Stimulated activated CD8-positive, alpha-beta memory T cell treated with anti-CD3 and anti-CD28 coated beads, Interleukin-15, amount 100 ng/mL, for 48 hours (primary cell): ENCODE results near the gene SYCP3.

Source experiments
- DNase-seq, 2 donors: peaks; one replicate each; pipeline ENCODE4 v3.0.0-alpha.2; 2020; ENCODE audit warnings: low read depth in 2 of 2

Gene SYCP3

GRCh38 chr12:101738920-101739665 lies at the start of gene SYCP3:
Gene SYCP3, minus strand, starts transcription at chr12:101739462. Its CDS starts 1,527 bp downstream, at chr12:101737935.
- no peak for DNase-seq

DNA sequence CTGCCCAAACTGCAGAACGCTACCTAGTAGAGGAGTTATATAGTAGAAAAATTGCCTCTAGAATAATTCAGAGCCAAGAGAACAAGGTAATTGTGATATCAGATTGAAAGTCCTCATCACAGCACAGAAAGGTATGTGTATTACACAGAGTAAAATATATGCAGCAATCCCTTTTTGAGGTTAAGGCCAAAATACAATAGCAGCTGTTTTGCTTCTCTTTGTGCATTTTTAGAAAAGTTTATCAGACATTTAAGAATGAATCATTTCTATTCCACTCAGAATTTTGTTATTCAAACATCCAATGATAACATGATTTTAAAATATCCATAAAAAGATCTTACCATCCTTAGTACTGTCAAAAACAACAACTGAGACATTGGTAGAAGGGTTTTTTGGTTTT lies 46.4 kb upstream of the SYCP3 start:
- DNase-seq, result no peak

GRCh38 chr12:101784376-101784775 lies 45.1 kb upstream of the SYCP3 start:
- DNase-seq, result no peak

GRCh38 chr12:101783838-101784237 lies 44.6 kb upstream of the SYCP3 start:
- no peak for DNase-seq

GRCh38 chr12:101783150-101783549 lies 43.9 kb upstream of the SYCP3 start:
- DNase-seq, result no peak

DNA sequence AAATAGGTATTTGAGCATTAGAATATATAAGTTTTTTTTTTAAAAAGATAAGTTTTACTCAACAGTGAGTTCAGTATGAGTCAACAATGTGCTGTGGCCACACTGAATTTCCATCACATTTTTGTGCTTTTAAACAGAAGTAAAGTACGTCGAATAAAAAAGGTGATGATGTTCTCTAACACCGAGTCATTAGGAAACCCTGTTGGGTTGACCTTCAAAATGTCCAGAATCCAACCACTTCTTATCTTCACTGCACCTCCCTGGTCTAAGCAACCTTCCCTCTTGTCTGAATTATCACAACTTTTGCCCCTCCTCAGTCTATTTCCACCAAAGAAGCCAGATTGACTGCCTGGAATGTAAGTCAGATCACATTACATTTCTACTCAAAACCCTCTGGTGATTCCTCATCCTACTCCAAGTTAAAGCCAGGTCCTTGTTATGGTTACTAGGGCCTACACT lies 43.0 kb upstream of the SYCP3 start:
- DNase-seq, result no peak

DNA sequence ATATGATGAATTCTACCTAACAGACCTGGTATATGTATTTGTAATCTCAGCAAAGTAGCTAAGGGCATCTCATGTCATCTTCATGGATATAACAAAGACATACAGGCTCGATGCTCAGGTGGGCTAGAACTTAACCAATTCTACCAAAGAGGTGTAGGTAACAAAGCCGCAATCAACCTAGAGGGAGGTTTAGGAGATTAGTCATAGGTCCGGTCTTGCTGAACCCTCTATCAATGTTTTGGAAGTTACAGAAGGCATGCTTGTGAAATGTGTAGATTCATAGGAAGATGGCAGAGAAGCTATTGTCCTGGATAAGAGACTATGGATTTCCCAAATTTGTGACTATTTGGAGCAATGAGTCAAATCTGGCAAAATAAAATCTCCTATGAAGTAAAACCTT lies 42.6 kb upstream of the SYCP3 start:
- DNase-seq, result no peak

DNA sequence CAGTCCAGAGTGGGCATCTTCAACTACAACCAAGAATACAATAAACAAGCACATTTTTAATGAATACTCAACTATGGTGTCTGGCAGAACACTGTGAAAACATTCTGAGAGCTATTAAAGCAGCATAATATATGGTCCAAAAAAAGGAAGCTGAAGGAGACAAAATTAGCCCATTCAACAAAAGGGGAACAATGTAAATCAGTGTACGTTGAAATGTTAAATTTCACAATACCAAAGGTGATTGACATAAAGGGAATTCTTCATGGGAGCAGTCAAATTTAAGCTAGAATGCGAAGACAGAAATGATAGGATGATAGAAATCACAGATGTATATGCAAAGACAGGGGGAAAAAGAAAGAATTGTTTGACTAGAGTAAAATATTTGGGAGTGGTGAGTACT lies 41.3 kb upstream of the SYCP3 start:
- DNase-seq, result no peak

- DNase-seq, result no peak
Measured at GRCh38 chr12:101779626-101780025, 40.4 kb upstream of the SYCP3 start.

- no peak for DNase-seq
Measured at GRCh38 chr12:101779200-101779599, 39.9 kb upstream of the SYCP3 start.

DNA sequence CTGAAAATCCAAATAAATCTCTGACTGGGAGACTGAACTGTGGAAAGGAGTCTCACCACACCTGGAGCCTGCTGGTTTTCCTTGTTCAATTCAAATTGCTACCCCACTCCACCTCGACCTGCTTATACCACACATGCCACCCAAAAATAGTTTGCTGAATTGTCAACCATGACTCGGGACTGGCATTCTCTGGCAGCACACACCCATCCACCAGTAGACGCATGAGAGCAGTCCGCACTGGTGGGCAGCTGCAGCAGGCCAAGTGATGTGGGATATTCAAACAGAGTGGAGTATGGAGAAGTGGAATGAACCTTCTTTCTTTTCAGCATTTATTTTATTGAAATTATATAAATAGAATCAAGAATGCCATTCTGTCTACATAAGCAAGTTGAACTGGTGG lies 38.7 kb upstream of the SYCP3 start:
- no peak for DNase-seq

DNA sequence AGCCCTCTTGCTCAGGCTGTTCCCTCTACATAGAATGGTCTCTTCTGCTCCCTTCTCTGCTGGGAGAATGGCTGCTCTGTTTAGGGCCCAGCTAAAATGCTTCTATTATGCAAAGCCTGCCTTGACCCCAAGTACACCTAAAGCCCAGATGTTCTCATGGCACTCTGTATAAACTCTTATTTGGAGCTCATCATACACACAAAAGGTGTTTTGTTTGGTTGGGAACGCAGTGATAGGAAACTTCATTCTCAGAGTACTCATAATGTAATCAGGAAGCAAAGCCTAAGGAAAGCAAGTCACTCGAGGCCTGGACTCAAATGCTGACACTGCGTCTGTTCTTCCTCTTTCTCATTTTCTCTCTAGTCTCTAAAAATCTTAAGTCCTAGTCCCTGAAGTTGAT lies 38.2 kb upstream of the SYCP3 start:
- DNase-seq, result no peak

GRCh38 chr12:101775816-101776215 lies 36.6 kb upstream of the SYCP3 start:
- DNase-seq, result no peak

DNA sequence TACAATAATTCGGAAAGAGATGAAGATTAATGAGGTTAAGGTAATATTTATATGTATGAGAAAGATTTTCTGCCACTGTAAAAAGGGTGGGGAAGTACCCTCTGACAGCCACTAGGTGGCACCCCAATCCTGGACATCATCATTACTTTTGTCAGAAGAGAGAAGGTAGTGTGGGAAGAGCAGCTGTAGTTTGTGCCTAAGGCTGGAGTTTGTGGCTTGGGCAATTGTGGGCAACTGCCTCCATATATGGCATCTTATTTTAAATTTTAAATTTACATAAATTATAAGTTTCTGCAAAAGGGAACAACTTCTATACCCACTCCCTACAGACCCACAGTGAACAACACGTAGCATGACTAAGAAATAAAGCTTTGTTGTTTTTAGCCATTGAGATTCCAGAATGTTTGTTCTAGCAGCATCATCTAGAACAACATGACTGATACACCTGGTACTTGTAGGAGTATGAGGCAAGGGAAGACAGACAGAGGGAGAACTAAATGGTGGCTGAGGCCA lies 34.4 kb upstream of the SYCP3 start:
- peak in 1 of 2 donors; percentile 34 for DNase-seq

GRCh38 chr12:101772012-101772775 lies 32.9 kb upstream of the SYCP3 start:
- no peak for DNase-seq

- no peak for DNase-seq
Measured at GRCh38 chr12:101769865-101770264, 30.6 kb upstream of the SYCP3 start.

- DNase-seq, result no peak
Measured at GRCh38 chr12:101768781-101769180, 29.5 kb upstream of the SYCP3 start.

GRCh38 chr12:101767537-101767936 lies 28.3 kb upstream of the SYCP3 start:
- no peak for DNase-seq

GRCh38 chr12:101764051-101764792 lies 25.0 kb upstream of the SYCP3 start:
- no peak for DNase-seq

- no peak for DNase-seq
Measured at GRCh38 chr12:101763246-101763931, 24.1 kb upstream of the SYCP3 start.

GRCh38 chr12:101761781-101762180 lies 22.5 kb upstream of the SYCP3 start:
- DNase-seq, result no peak

DNA sequence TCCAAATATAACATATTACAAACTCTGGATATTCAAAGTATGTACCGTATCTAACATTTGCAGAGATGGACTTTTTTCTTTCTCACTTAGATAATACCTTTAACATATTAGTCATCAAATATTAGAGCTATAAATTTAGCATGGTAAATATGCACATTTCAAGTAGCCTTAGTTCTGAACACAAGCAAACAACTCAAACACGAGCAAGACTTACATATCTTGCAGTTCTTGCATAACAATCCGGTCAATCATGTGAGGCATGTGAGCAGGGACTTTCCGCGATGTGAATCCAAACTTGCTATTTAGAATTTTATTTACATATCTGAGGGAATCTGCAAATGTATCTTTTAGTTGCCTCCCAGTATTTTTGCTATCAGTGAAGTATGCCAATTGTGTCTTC lies 22.1 kb upstream of the SYCP3 start:
- DNase-seq, result no peak
